Upper lobe of left lung (tissue), 4 donors: ENCODE data around the gene ZNF334.

Source experiments
- CTCF ChIP-seq, 6 experiments: fragments of 450-650 bp in 4 of 6; fragments of 200-600 bp in 2 of 6; sonication (generic) in 2 of 6; IDR thresholded peaks; one replicate each; pipeline ENCODE4 v1.5.1; 2016 to 2019; ENCODE audit warnings: antibody characterized with exemption in 6 of 6
- EP300 ChIP-seq, 4 donors: sonication (generic); formaldehyde crosslinking; IDR thresholded peaks; one replicate each; pipeline ENCODE4 v1.5.1; 2017; ENCODE audit warnings: antibody characterized with exemption in 4 of 4, control low read depth in 2 of 4
- POLR2AphosphoS5 ChIP-seq, 2 donors: sonication (generic); formaldehyde crosslinking; IDR thresholded peaks; one replicate each; pipeline ENCODE4 v1.5.1; 2017; ENCODE audit warnings: antibody characterized with exemption in 2 of 2

GRCh38 chr20:46477225-46477624 lies 36.1 kb downstream of the ZNF334 start:
- no peak for TF ChIP-seq CTCF (IDR thresholded peaks at IDR 0.05)
- TF ChIP-seq EP300 (IDR thresholded peaks at IDR 0.05) = no peak
- no peak for TF ChIP-seq POLR2AphosphoS5 (IDR thresholded peaks at IDR 0.05)
